ENCODE data around the gene EML2.
"Not testable (repeated sequence)": the region's sequence is repeated elsewhere in the genome, so short reads cannot be mapped to it uniquely, and the experiment has no call there.

The EML2 gene

GRCh38 chr19:45646345-45646698, 7.1 kb upstream of the EML2 start:
- DNase-seq = no peak

- DNase-seq = peak; percentile 91
Observed at GRCh38 chr19:45645631-45646344, 6.6 kb upstream of the EML2 start.

- DNase-seq = no peak
Observed at GRCh38 chr19:45645068-45645630, 6.0 kb upstream of the EML2 start.

- no peak for DNase-seq
Observed at GRCh38 chr19:45643927-45644771, 5.0 kb upstream of the EML2 start.

GRCh38 chr19:45643024-45643926, 4.1 kb upstream of the EML2 start:
- DNase-seq = peak; percentile 92

- DNase-seq = peak; percentile 87
Observed at GRCh38 chr19:45641274-45642105, 2.3 kb upstream of the EML2 start.

GRCh38 chr19:45640849-45641273, 1.7 kb upstream of the EML2 start:
- no peak for DNase-seq

GRCh38 chr19:45637890-45638667, 1.1 kb downstream of the EML2 start:
- no peak for DNase-seq

GRCh38 chr19:45636902-45637301, 2.3 kb downstream of the EML2 start:
- no peak for DNase-seq

- no peak for DNase-seq
Observed at GRCh38 chr19:45636275-45636674, 2.9 kb downstream of the EML2 start.

- DNase-seq = peak; percentile 55
Observed at GRCh38 chr19:45632468-45633196, 6.6 kb downstream of the EML2 start.

- DNase-seq = no peak
Observed at GRCh38 chr19:45630463-45630862, 8.7 kb downstream of the EML2 start.

GRCh38 chr19:45629704-45630103, 9.5 kb downstream of the EML2 start:
- no peak for DNase-seq

- DNase-seq = not testable (repeated sequence)
Observed at GRCh38 chr19:45628219-45628618, 11.0 kb downstream of the EML2 start.

GRCh38 chr19:45623984-45624383, 15.2 kb downstream of the EML2 start:
- no peak for DNase-seq

GRCh38 chr19:45621976-45622503, 17.2 kb downstream of the EML2 start:
- DNase-seq = no peak

GRCh38 chr19:45621389-45621788, 17.8 kb downstream of the EML2 start:
- DNase-seq = no peak

- DNase-seq = no peak
Observed at GRCh38 chr19:45616704-45617017, 22.5 kb downstream of the EML2 start.

GRCh38 chr19:45615795-45616703, 23.1 kb downstream of the EML2 start:
- DNase-seq = peak; percentile 84
